Measurements from ENCODE around the gene CLEC4F. TPM values are rescaled to one million over a fixed set of nuclear protein-coding genes. Genes with fewer than 3 reads are reported as not detected.

The CLEC4F gene
- total and polyA plus RNA-seq, 5 experiments from 2014 or later: not detected

GRCh38 chr2:70834881-70835280, 14.5 kb upstream of the CLEC4F start:
- POLR2A ChIA-PET: no interaction called here
- peaks cover 0 to 4% (median 3%) of the 10 kb centered on the region in 5 donors for H3K27me3 Mint-ChIP-seq
- DNase-seq: no peak
- H3K36me3 Mint-ChIP-seq: peaks cover 0 to 2% (median 0%) of the 10 kb centered on the region in 3 donors
- H3K4me1 Mint-ChIP-seq: peaks cover 0 to 4% (median 1%) of the 10 kb centered on the region in 4 donors
- peak overlapping the region in 1 of 10 donors; percentile 46 for H3K27ac Mint-ChIP-seq
- no peak for ATAC-seq
- no peak overlapping the region for H3K4me3 Mint-ChIP-seq
- no peaks in the 10 kb centered on the region for H3K9me3 Mint-ChIP-seq

DNA sequence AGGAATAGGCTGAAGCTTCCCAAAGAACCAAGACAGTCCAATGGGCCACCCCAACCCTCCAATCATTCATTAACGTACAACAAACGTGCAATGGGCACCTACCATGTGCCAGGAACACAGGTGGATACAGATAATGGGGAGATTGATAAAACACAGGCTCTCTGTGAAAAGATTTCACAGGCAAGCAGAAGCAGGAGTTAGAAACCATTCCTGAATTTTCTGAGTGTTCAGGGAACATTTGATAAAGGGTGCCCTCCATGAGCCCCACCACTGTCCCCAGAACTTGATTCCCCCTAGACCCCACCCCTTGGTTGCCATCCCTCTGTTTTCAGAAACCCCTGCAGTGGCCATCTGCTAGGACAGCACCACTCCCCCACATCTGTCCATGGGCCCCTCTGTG, 13.7 kb upstream of the CLEC4F start:
- Mint-ChIP-seq H3K27ac (no peak overlapping the region), H3K36me3 (peaks cover 0 to 2% (median 0%) of the 10 kb centered on the region in 3 donors), H3K4me1 (peaks cover 0 to 4% (median 1%) of the 10 kb centered on the region in 4 donors), H3K9me3 (no peaks in the 10 kb centered on the region), H3K27me3 (peaks cover 0 to 3% (median 2%) of the 10 kb centered on the region in 5 donors), H3K4me3 (no peak overlapping the region)
- ATAC-seq: no peak
- POLR2A ChIA-PET: no interaction called here
- no peak for DNase-seq

GRCh38 chr2:70833246-70833645, 12.8 kb upstream of the CLEC4F start:
- DNase-seq: no peak
- POLR2A ChIA-PET: no interaction called here
- no peak for ATAC-seq
- peaks cover 0 to 2% (median 0%) of the 10 kb centered on the region in 3 donors for H3K36me3 Mint-ChIP-seq
- peaks cover 0 to 3% (median 2%) of the 10 kb centered on the region in 5 donors for H3K27me3 Mint-ChIP-seq
- H3K4me3 Mint-ChIP-seq: no peak overlapping the region
- H3K27ac Mint-ChIP-seq: no peak overlapping the region
- H3K4me1 Mint-ChIP-seq: peaks cover 0 to 10% (median 1%) of the 10 kb centered on the region in 4 donors
- no peaks in the 10 kb centered on the region for H3K9me3 Mint-ChIP-seq

DNA sequence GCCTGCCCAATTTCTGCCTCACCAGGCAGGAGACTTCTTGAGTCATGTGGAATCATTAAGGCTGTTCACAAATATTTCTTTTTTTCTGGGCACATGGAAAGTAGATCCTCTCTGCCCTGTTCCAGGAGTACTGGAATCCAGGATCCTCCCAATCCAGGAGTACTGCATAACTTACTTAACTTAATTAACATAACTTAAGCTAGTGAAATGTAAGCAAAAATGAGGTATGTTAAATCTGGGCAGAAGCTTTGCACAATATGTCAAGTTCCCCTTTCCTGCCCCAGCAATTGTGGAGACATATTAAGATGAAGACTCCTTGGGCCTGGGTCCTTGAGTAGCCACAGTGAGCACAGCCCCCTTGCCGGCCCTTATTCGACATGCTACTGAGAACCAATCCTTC, 12.0 kb upstream of the CLEC4F start:
- no peak for DNase-seq
- H3K27me3 Mint-ChIP-seq: peaks cover 0 to 3% (median 2%) of the 10 kb centered on the region in 5 donors
- POLR2A ChIA-PET: interaction anchor here (1.0 kb wide), 1 partner anchor 20 kb away, joined by 3 read pairs; no protein-coding TSS in a partner anchor
- no peak overlapping the region for H3K27ac Mint-ChIP-seq
- H3K9me3 Mint-ChIP-seq: no peaks in the 10 kb centered on the region
- H3K36me3 Mint-ChIP-seq: peaks cover 0 to 2% (median 0%) of the 10 kb centered on the region in 3 donors
- H3K4me3 Mint-ChIP-seq: no peak overlapping the region
- peaks cover 0 to 13% (median 1%) of the 10 kb centered on the region in 4 donors for H3K4me1 Mint-ChIP-seq
- ATAC-seq: no peak

GRCh38 chr2:70831861-70832260, 11.5 kb upstream of the CLEC4F start:
- Mint-ChIP-seq H3K4me1 (peaks cover 0 to 16% (median 3%) of the 10 kb centered on the region in 4 donors), H3K27ac (no peak overlapping the region), H3K4me3 (no peak overlapping the region), H3K27me3 (peaks cover 0 to 3% (median 2%) of the 10 kb centered on the region in 5 donors), H3K36me3 (peaks cover 0 to 2% (median 0%) of the 10 kb centered on the region in 3 donors), H3K9me3 (no peaks in the 10 kb centered on the region)
- no peak for ATAC-seq
- POLR2A ChIA-PET: interaction anchor here (1.0 kb wide), 1 partner anchor 19 kb away, joined by 3 read pairs; no protein-coding TSS in a partner anchor
- no peak for DNase-seq

DNA sequence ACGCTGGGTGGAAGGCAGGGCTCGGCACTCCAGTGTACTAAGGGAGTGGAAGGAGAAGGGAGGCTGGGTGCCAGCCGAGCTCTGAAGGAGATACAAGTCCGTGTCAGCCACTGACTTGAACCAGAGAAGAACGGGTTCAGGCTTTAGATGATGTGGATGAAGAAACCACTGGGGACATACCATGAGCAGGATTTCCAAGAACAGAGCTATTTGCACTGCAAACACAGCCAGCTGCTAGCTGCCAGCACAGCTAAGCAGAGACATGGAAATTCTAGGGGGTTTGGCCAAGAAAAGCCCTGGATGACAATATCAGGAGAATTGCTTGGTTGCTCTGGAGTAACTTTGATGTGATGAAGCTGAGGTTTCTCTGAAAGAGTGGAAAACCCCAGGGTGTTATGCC, 10.0 kb upstream of the CLEC4F start:
- Mint-ChIP-seq H3K4me1 (peaks cover 0 to 18% (median 3%) of the 10 kb centered on the region in 4 donors), H3K36me3 (peaks cover 0 to 2% (median 0%) of the 10 kb centered on the region in 3 donors), H3K9me3 (no peaks in the 10 kb centered on the region), H3K27ac (no peak overlapping the region), H3K27me3 (peaks cover 0 to 3% (median 2%) of the 10 kb centered on the region in 5 donors), H3K4me3 (no peak overlapping the region)
- DNase-seq: no peak
- no peak for ATAC-seq
- POLR2A ChIA-PET: no interaction called here

DNA sequence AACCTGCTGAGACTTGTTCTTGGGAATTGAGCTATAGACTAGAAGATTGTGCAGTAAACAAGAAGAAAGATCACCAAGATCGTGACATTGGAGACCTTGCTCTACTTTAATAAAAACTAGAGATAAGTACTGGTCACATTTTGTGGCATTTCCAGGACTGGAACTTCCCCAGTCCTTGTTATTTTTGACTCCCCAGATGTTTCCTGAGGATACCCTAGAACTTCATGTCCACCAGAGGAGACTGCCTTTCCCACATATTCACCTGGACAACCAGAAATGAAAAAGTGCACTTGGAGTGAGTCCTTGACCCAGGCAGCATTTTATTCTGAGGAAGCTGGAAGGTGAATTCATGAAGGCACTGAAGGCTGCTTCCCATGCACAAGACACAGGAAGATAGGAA, 9.5 kb upstream of the CLEC4F start:
- Mint-ChIP-seq H3K36me3 (peaks cover 0 to 2% (median 0%) of the 10 kb centered on the region in 3 donors), H3K27ac (no peak overlapping the region)

GRCh38 chr2:70828914-70829824, 8.8 kb upstream of the CLEC4F start:
- DNase-seq: no peak
- peaks cover 0 to 3% (median 1%) of the 10 kb centered on the region in 5 donors for H3K27me3 Mint-ChIP-seq
- no peak overlapping the region for H3K27ac Mint-ChIP-seq
- peaks cover 0 to 18% (median 1%) of the 10 kb centered on the region in 4 donors for H3K4me1 Mint-ChIP-seq
- POLR2A ChIA-PET: no interaction called here
- no peaks in the 10 kb centered on the region for H3K9me3 Mint-ChIP-seq
- no peak for ATAC-seq
- H3K4me3 Mint-ChIP-seq: no peak overlapping the region
- H3K36me3 Mint-ChIP-seq: no peaks in the 10 kb centered on the region

More for the DNA sequence above, 9.5 kb upstream of the CLEC4F start:
- DNase-seq (no peak), ATAC-seq (no peak)
- POLR2A ChIA-PET: no interaction called here
- Mint-ChIP-seq H3K9me3 (no peaks in the 10 kb centered on the region), H3K27me3 (peaks cover 0 to 3% (median 2%) of the 10 kb centered on the region in 5 donors), H3K4me3 (no peak overlapping the region), H3K4me1 (peaks cover 0 to 19% (median 3%) of the 10 kb centered on the region in 4 donors)

GRCh38 chr2:70828115-70828514, 7.7 kb upstream of the CLEC4F start:
- H3K4me3 Mint-ChIP-seq: no peak overlapping the region
- POLR2A ChIA-PET: no interaction called here
- ATAC-seq (no peak), DNase-seq (no peak)
- no peaks in the 10 kb centered on the region for H3K9me3 Mint-ChIP-seq
- H3K27me3 Mint-ChIP-seq: peaks cover 0 to 3% (median 1%) of the 10 kb centered on the region in 5 donors
- no peak overlapping the region for H3K27ac Mint-ChIP-seq
- peaks cover under 1 to 18% (median 2%) of the 10 kb centered on the region in 4 donors for H3K4me1 Mint-ChIP-seq
- H3K36me3 Mint-ChIP-seq: no peaks in the 10 kb centered on the region

DNA sequence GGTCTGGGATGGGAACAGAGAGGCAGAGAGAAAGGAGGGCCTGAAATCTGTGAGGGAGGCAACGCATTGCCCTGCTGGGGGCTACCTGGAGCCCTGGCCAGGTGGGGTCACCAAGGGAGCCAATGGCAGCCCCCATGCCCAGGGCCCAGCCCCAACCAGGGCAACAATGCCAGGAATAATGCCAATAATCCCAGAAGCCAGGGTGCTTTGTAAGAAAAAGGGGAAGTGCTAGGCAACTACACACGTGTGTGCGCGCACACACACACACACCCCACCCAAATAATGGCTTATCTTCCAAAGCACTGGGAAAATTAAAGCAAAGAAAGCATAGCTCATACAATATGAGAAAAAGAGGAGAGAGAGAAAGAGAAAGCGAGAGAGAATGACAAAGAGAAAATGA, 7.0 kb upstream of the CLEC4F start:
- POLR2A ChIA-PET: no interaction called here
- H3K27me3 Mint-ChIP-seq: peaks cover 0 to 3% (median 1%) of the 10 kb centered on the region in 5 donors
- H3K27ac Mint-ChIP-seq: no peak overlapping the region
- H3K9me3 Mint-ChIP-seq: no peaks in the 10 kb centered on the region
- no peak for DNase-seq
- H3K4me3 Mint-ChIP-seq: no peak overlapping the region
- ATAC-seq: no peak
- H3K4me1 Mint-ChIP-seq: peaks cover 7 to 21% (median 9%) of the 10 kb centered on the region in 4 donors
- no peaks in the 10 kb centered on the region for H3K36me3 Mint-ChIP-seq

DNA sequence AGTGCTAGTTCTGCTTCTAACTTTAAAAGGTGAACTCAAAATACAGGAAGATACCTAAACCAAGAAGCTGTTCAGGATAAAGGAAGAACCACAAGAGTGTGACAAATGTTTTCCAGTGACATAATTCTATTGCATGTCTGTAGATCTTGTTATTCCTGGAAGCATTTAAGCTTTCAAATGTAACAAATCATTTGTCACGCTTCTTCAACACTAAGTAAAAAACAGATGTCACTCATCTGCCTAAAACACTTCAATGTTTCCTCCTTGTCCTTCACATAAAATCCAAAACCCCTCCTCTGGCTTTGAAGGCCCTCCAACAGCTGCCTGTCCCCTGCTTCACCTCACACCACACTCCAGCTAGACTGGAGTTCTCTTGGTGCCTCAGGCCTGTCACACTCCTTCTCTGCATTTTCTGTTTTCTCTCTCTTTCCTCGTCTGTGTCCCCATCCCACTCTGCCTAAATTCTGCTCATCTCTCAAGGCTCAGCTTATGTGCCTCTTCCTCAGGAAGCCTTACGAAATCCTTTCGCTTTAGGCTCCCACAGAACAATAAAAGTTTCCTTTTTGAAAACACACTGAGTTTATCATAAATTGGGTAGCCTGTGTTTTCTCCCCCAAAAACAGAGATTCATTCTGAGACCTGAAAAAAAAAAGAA, 6.4 kb upstream of the CLEC4F start:
- peak overlapping the region in 3 of 10 donors; percentile 18 to 68 (median 28) for H3K27ac Mint-ChIP-seq
- POLR2A ChIA-PET: no interaction called here
- no peak overlapping the region for H3K4me3 Mint-ChIP-seq
- ATAC-seq (no peak), DNase-seq (no peak)
- H3K4me1 Mint-ChIP-seq: peaks cover 7 to 21% (median 13%) of the 10 kb centered on the region in 4 donors
- H3K9me3 Mint-ChIP-seq: no peaks in the 10 kb centered on the region
- no peaks in the 10 kb centered on the region for H3K36me3 Mint-ChIP-seq
- H3K27me3 Mint-ChIP-seq: peaks cover 0 to 3% (median 1%) of the 10 kb centered on the region in 5 donors

DNA sequence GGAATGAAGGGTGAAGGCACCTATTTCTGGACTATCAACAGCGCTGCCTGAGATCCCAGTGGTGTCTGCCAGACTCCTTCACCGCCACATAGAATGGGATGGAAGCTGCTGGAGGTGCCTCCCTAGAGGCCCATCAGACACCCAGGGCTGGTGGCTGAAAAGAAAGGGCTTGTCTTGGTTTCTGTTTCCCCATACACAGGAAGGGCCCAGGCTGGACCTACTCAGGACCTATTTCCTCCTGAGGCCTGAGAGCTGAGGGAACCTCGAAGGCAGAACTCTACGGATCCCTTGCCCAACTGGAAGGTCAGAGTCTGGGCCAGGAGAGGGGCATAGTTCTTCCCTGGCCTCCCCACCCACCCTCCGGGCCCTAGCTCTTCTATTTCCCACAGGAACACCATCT, 2.9 kb upstream of the CLEC4F start:
- Mint-ChIP-seq H3K27ac (no peak overlapping the region), H3K27me3 (peaks cover 0 to 8% (median 2%) of the 10 kb centered on the region in 5 donors), H3K4me1 (peaks cover 7 to 15% (median 12%) of the 10 kb centered on the region in 4 donors), H3K36me3 (no peaks in the 10 kb centered on the region), H3K9me3 (no peaks in the 10 kb centered on the region), H3K4me3 (no peak overlapping the region)
- no peak for DNase-seq
- ATAC-seq: no peak
- POLR2A ChIA-PET: interaction anchor here (0.7 kb wide), 1 partner anchor 14 kb away, joined by 4 read pairs; no protein-coding TSS in a partner anchor

- H3K27ac Mint-ChIP-seq: peak overlapping the region in 1 of 10 donors; percentile 35
- DNase-seq: peak in 1 of 10 donors; percentile 6
- POLR2A ChIA-PET: no interaction called here
- H3K27me3 Mint-ChIP-seq: peaks cover 0 to 11% (median 6%) of the 10 kb centered on the region in 5 donors
- no peaks in the 10 kb centered on the region for H3K9me3 Mint-ChIP-seq
- H3K4me3 Mint-ChIP-seq: peak overlapping the region in 1 of 10 donors; percentile 41
- H3K36me3 Mint-ChIP-seq: no peaks in the 10 kb centered on the region
- peaks cover 7 to 15% (median 12%) of the 10 kb centered on the region in 4 donors for H3K4me1 Mint-ChIP-seq
- ATAC-seq: no peak
These were observed 2.4 kb upstream of the CLEC4F start for GRCh38 chr2:70822843-70823242.

All from naive thymus-derived CD8-positive, alpha-beta T cell (primary cell).